DMS53 (cell line): ENCODE results near the gene HOXA13.

ENCODE experiments used
- DNase-seq: peaks from one replicate; lab custom pipeline; 2025; lab: John Stamatoyannopoulos, UW

Gene HOXA13

DNA sequence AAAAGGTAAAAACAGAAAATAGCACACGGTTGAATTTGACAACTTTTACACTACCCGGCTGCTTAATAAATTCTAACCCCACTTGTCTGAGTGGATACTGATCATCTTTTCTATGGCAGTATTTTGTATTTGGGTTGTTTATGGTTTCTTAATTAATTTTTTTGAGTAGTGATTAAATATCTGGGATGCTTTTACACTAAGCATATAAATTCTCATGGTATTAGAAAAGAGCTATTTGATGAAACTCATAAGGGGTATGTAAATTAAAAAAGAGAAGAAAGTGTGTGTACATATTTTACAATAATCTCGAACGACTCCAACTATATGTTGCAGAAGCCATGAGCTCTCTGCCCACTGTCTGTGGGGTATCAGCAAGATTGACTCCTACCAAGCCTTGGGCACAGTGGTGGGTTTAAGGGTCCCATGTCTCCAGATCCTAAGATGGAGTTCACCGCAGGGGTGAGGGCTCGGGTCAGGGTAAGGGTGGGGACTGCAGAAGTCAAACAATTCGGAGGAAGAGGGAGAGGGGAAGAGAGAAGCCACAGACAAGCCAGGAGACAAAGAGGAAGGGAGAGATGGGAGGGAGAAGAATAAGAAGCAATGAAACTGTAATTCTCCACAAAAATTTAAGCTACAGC, 7.6 kb upstream of the HOXA13 start:
- no peak for DNase-seq

DNA sequence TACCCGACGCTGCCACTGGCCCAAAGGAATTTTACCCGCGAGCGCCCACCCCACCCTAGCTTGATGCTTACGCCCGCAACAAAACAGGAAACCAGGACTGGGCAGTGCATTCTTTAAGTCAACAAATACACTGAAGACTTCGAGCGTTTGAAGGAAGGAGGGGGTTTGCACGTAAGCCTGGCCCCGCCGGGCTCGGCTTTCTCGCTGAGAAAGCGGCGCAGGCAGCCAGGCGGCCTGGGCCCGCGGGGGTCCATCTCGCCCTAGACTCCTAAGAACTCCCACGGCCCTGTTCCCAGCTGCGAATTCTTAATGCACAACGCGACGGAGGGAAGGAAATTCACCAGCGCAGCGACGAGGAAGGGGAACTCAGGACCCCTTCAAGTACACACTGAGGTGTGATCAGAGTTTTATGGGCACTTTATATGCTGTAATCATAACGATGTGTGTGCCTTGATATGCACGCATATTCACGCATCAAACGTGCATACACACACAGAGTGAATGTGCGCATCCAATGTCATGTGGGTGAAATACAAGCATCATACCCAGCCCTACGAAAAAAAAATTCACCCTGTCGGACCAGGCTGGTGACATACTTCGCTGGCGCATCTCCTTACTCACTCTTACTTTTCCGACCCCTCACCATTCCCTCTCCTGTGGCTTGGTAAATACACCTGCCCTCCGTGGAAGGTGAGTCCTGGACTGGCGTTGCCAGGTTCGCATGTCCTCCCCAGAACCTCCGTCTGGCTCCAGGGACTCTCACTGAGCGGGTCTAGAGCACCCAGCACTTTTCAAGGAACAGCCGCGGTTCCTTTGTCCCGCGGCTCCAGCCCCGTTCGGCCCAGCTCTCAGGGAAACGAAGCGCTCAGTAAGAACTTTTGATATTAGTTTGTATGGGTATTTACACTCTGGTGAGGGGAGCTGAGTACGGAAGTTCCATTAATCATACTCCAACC, 5.7 kb upstream of the HOXA13 start:
- no peak for DNase-seq

DNA sequence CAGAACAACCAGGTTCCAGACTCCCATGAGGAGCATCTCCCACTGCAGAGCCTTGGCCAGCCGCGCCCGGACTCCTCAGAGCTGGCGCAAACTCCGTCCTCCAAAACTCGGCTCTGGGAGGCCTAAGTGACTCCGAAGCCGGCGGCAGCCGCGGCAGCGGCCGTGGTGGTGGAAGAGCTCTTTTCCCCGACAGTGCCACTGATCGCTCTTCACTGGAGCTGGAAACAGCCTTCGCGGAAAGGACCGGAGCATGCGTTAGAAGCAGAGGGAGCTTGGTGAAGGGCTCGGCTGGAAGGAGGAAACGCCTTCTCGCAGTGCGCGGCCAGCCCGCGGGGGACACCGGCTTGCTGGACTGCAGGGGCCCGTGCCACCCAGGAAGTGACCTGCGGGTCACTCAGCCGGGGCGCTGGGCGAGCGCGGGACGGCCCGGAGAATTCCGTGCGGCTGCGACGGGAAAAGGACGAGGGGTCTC, 5.0 kb upstream of the HOXA13 start:
- DNase-seq, result peak; percentile 54

DNA sequence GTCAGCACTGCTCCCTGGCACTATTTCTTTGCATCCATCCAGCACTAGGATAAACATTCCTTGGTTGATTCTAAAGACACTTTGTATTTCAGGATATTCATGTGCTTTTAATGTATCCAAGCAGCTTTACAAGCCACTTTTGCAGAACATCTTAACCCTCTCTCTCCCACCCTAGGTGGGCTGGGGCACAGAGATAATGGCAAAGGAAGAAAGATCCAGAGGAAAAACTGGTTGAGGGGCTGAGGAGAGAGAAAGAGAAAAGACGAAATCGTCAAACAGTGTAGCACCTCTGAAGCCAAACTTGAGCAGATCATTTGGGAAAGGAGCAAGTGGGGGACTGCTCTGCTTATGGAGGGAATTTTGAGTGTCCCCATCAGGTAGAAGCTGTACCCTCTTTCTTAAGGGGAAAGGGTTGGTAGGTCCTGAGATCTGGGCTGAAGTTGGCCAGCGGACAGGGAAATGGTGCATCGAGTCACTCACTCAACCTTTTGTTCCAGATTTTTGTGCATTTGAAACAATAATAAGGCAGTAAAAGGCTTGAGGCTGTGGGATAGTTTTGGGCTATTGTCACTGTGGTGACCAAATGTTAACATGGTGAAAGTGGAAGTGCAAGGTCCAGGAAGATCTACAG, 4.2 kb upstream of the HOXA13 start:
- DNase-seq, result no peak

DNA sequence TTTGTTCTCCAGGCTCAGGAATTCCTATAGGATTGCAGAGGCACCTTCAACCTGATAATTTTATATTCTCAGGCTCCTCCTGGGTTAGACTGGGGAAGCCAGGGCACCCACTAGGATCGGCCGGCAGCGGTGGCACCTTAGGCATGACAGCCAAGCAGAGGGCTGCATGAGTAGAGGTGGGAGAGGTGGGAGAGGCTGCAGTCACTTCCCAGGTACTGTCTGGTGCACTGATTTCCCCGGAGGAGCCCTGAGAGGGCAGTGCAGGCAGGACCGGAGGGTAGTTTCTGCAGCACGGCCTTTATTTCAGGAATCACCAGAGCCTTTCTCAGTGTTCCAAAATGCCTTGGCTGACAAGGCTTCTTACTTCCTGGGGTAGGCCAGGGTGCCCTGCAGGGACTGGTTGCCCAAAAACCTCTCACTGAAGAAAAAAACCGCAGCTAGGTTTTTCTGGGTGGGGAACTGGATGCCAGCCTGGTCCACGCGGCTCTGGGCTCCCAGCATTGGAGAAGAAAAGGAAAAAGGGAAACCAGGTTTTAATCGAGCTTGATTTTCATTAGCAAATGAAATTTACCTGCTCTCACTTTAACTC, 3.6 kb upstream of the HOXA13 start:
- no peak for DNase-seq

DNA sequence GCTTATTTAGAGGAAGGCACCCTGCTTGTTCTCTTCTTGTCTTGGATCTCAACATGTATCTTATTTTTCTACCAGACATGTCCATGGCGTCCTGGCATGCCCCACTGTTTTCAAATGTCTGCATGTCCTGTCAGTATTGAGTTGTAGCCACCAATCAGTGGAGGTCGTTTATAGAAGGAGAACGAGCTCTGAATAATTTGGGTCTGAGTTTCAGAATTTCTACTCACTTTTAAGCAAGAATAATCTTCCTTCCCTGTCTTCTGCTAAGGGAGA, 2.9 kb upstream of the HOXA13 start:
- no peak for DNase-seq

DNA sequence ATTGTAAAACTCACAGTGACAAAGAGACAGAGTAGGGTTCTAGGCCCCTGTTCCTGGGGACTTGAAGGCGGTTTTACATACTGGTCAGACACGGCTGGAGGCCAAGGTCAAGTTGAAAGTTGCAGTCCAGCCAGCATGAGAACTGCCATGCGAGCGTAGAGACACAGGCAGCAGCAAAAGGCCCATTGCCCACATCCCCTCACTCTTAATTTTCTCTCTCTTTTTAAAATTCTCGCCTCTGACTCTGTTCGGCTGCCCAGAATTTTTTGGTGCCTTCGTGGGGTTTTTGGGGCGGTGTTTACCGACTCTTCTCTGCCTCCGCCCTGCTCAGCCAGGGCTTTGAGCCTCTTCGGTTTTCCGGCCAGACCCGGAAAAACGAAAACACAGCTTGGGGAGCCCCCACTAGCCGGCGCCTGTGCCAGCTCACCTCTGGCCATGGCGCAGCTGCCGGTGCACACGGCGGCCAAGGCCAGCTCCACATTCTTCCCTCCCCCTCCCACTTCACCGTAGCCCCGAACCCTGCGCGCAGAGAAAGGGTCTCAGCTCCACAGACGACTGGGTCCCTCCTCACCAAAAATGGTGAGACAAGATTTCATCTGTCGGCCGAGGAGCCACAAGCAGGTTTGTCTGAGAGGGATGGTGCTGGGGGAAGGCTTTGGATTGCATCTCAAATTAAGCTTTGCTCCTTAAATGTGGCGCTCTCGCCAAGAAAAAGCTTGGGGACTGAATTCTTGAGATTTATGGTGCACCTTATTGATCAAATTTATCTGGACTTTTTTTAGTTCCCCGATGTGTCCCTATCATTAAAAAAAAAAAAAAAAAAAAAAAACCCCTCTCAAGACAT, 2.3 kb upstream of the HOXA13 start:
- no peak for DNase-seq

DNA sequence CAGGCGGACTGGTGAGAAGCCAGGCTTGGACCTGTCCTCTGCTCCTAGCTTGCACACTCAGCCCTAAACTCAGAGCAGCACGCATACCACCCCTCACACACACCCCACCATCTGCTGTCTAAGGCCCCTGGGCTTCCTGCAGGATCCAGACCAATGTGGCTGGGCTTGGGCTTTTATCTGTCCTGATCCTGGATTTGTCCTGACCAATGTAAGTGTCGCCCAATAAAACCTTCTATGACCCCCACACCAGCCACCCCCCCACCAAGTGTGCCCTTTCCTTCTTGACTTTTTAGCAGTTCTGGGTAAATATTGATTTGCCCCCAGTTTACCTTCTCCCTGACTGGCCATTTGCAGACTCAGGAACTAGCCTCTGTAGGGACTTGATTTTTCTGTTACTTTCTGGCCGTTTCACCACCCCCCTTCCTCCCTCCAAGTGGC, 1.7 kb upstream of the HOXA13 start:
- DNase-seq, result no peak

DNA sequence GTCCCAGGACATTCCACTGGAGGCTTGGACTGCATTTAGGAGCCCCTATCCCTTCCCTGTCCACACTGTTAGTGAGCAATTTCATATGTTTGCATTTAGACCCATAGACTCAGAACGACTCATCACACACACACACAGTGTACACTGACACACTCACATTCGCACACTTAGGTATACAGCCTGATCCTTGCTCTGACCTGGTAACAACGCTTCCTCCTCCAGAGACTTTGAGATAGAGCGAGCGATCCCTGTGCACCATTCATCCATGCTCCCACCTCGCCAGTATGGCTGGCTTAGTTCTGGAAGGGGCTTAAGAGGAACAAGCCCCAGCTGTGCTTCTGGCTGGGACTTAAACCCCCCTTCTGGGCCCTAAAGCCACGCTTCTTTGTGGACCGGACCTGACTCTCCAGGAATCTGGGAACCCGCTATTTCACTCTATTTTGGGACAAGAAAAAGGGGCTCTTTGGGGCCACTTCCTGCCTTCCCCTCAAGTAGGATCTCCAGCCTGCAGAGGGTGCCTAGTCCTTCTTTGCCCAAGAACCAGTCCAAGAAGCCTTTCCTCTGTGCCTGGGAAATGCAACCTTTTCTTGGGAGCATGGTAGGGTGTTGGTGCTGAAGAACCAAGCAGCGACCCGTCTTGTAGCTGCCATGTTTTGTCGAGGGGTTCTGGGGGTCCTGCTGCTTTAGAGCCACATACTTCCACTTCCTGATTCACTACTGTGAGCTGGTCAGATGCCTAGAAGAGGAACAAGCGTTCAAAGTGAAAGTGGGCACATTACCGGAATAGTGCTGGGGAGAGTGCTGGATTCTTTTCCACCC, 1.1 kb upstream of the HOXA13 start:
- DNase-seq, result peak; percentile 72

DNA sequence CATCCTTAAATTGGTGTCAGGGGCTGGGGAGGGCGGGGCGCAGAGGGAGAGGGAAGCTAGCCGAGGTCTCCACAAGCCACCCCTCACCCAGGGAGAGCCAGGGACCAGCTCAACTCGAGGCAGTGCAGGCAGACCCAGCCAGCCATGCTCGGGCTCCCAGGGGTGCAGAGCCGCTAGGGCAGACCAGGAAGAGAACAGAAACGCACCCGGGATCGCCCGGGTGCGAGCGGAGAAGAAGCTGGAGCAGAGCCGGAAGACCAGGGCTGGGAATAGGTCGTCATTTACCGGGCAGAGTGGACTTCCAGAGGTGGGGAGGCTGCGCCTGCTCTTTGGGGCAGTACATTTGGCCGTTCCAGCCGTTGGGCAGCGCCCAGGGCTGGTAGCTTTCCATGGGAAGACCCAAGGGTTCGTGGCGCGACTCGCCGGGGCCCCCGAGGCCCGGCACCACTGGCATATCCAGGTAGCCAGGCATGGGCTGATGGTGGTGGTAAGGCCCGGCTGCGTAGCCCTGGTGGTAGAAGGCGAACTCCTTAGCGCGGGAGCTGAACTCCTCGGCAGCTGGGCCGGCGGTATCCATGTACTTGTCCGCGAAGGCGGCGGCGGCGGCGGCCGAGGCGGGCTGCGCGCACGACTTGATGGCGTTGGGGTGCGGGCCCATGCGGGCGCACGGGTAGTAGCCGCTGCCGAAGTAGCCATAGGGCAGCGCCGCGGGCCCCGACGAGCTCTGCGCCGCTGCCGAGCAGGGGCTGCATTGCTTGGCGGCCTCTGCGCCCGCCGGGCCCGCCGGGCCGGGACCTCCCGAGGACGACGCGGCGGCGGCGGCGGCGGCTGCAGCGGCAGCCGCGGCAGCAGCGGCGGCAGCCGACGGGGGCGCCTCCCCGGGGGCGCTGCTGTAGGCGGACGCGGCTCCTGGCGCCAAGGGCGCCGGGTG, 755 bp downstream of the HOXA13 start:
- peak; percentile 65 for DNase-seq

DNA sequence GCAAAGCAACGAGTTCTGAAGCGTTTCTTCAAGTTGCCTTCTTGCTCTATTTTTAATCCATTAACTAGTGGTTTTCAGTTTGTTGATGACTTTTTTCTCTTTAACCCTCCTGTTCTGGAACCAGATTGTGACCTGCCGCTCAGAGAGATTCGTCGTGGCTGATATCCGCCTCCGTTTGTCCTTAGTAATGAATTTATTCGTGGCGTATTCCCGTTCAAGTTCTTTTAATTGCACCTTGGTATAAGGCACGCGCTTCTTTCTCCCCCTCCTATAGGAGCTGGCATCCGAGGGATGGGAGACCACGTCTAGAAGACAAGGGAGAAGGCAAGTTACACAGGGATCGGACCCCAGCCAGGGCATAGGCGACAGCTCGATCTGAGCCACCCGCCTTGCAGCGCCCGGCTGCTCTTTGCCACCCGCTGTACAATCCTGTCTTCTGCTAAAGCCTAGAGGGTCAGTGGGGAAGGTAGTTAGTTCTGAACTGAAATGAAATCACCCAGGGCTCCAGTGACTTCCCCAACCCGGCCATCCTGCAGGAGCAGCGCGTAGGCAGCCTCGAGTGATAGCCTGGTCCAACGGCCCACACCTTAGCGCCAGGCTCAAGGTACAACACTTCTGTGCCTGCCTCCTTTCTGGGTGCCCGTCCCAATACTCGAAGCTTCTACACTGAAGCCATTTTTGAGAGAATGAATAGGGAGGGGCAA, 1.6 kb downstream of the HOXA13 start:
- peak; percentile 64 for DNase-seq

DNA sequence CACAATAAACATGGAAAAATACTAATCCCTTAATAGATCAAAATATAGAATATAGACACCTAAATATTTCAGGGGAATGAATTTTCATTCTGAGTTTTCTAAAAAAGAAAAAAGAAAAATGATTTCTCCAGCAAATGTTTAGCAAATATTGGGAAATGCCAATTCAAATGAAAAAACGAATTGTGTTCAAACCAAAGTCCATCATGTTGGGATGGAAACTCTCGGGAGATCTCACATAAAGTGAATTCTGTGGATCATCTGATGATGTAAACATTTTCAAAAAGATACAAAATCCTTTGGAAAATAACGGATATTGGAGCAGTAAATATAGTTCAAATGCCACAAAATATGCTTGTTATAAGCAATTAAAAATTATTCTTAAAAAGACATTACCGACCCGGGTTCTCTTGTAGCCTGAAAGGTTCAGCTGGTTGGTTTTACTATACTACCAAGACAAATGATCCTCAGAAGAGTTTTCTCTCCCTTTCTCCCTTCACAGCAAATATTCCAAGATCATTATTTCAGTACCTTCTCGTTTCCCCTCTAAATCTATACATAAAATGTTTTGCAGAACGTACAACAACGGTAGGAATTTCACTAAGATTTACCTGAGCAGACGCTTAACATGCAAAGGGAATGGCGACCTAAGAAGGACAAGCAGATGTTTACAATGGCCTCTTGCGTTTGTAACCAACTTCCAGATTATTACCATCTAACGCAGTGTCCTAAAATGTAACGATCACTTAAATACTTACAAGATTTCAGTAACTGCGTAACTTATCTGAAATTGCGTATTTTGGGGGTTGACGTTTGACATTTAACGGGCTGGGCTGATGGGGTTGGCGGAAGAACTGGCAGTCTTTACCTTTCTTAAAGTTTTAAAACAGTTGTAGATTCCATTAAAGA, 2.5 kb downstream of the HOXA13 start:
- DNase-seq, result no peak

DNA sequence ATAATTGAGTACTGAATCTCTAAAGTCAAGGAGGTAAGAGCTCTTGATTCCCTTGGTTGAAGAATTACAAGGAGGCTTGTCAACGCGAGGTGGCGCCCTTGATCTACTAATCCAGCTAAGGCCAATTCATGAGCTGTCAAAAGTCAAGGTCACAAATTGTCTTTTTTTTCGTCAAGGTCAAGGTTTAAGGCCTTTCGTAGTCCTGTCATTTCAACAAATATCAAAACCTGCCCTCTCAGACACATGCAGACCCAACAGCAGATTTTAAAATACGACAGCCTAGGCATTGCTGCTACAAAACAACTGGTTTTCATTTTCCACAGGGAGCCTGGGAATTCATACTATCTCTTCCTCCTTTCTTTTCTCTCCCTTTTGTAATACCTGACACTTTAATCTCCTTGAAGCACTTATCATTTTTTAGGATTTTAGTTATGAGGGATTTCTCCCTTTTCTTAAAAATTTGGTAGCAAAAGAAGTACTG, 3.6 kb downstream of the HOXA13 start:
- DNase-seq, result peak; percentile 89

DNA sequence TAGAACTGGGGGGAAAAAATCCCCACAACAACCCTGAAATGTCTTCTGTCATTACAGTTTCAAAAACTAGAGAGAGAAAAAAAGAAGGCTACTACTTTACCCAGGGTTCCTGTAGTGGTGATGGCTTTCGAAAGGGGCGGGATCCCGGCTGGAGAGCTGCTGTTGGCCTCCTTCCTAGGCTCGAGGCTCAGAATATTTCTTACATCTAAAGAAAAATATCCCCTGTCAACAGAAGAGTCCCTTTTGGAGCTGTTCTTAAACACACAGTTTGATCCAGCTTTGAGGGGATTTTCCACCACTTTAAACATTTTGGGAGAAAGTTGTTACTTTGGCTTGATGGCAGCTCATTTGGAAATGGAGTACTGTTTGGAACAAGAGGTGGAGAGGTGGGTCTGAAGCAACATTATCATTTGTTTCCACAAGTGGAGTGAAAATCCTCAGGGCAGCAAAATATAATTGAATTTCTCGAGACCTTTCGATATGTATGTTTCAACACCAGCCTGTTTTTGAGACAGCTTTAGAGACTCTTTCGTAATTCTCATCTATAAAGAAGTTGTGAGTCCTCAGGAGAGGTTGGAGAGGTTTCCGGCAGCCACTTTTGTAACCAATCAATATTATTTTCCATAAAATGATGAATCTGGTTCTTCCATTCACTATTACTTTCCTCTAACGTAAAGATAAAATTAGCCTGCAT, 5.1 kb downstream of the HOXA13 start:
- DNase-seq, result no peak

DNA sequence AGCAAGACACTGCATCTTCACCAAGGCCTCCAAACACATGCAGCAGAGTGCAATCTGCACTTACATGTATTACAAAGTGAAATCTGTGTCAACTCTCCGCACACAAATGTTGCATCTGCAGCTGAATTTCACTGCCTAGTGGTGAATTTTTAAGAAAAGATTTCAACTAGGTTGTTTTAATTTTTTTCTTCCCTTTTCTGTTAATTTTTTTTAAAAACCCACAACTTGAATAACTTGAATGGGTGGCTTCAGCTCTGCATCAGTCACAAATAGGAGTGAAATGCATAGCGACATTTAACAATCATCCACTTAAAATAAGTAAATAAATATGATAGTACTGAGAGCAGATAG, 5.9 kb downstream of the HOXA13 start:
- no peak for DNase-seq

DNA sequence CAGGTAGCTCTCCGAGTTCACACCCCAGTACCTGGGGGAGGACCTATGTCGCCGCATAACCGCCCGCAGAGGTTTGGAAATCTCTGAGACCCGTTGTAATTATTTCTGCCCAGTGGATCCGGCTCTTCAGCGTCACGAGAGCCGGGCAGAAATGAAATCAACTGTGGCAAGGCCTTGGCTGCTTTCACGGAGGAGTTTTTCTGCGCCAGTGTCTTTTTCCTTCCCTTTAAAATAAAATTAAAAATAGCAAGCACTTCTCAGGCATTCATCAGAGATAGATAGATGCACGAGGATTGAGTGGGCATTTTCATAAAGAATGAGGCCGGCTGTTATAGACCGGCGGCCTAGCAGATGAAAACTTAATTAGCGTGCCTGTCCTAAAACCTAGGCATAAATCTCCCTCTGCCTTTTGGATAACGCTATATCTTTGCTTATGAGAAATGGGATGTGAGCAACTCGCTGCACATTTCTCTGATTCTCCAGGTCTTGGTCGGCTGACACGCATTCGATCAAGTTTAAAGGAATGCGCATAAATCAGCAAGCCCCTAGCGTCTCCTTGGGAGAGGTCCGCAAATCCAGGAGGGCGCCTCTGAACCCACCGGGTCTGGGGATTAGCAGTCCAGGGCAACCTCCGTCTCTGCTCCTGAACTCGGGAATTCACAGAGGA, 6.4 kb downstream of the HOXA13 start:
- no peak for DNase-seq
